SJCRH30 (cell line): ENCODE data around the gene SVEP1. TPM values are rescaled to one million over a fixed set of nuclear protein-coding genes. Genes with fewer than 3 reads are reported as not detected.
A peak's percentile ranks its signal among the peaks of the same experiment; 100 is the strongest.
"Not testable (repeated sequence)": the region's sequence is repeated elsewhere in the genome, so short reads cannot be mapped to it uniquely, and the experiment has no call there.

Source experiments
- DNase-seq, 2 experiments: peaks; one replicate each; pipeline ENCODE4 v3.0.0-alpha.2; 2015 to 2020
- H3K27ac ChIP-seq: fragments of 250-450 bp; sonication (Bioruptor Pico); 2 replicates; pipeline ENCODE4 v1.5.1; 2020; ENCODE audit warnings: mild to moderate bottlenecking, moderate library complexity
- H3K27me3 ChIP-seq: fragments of 250-450 bp; sonication (Bioruptor Pico); 2 replicates; pipeline ENCODE4 v1.5.1; 2020; ENCODE audit warnings: mild to moderate bottlenecking, moderate library complexity
- H3K36me3 ChIP-seq: fragments of 250-450 bp; sonication (Bioruptor Pico); 2 replicates; pipeline ENCODE4 v1.5.1; 2020; ENCODE audit warnings: mild to moderate bottlenecking, moderate library complexity
- H3K4me1 ChIP-seq: fragments of 250-450 bp; sonication (Bioruptor Pico); 2 replicates; pipeline ENCODE4 v1.5.1; 2020; ENCODE audit warnings: mild to moderate bottlenecking, moderate library complexity
- H3K4me3 ChIP-seq: fragments of 250-450 bp; sonication (Bioruptor Pico); 2 replicates; pipeline ENCODE4 v1.5.1; 2020; ENCODE audit warnings: mild to moderate bottlenecking, moderate library complexity
- H3K9me3 ChIP-seq: fragments of 250-450 bp; sonication (Bioruptor Pico); replicated peaks from 2 replicates; pipeline ENCODE4 v1.5.1; 2020; ENCODE audit warnings: mild to moderate bottlenecking, moderate library complexity
- total RNA-seq: library from RNA; depleted of rRNA; stranded (reverse); fragments of >200 nt; shearing (Covaris generic); gene quantifications from 2 replicates; pipeline ENCODE4 v1.2.3, GENCODE V29; 2014

The SVEP1 gene
- total RNA-seq, 1 experiment from 2014 or later: 0.18 TPM

DNA sequence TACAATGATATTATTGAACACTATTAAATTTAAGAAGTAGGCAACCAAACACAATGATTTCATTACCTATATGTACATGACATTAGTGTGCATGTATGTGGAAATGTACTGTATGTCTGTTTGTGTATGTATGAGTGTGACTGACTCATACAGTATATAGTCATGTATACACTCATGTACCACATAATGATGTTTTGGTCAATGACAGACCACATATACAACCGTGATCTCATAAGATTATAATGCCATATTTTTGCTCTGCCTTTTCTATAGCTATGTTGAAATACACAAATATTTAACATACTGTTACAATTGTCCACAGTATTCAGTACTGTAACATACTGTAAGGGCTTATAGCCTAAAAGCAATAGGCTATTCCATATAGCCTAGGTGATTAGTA, 19.7 kb downstream of the SVEP1 start:
- DNase-seq: no peak
- no peaks in the 10 kb centered on the region for H3K4me1 ChIP-seq
- no peaks in the 10 kb centered on the region for H3K36me3 ChIP-seq
- no peak overlapping the region for H3K27ac ChIP-seq
- no peak overlapping the region for H3K4me3 ChIP-seq
- H3K27me3 ChIP-seq: no peaks in the 10 kb centered on the region
- no peaks in the 10 kb centered on the region for H3K9me3 ChIP-seq

DNA sequence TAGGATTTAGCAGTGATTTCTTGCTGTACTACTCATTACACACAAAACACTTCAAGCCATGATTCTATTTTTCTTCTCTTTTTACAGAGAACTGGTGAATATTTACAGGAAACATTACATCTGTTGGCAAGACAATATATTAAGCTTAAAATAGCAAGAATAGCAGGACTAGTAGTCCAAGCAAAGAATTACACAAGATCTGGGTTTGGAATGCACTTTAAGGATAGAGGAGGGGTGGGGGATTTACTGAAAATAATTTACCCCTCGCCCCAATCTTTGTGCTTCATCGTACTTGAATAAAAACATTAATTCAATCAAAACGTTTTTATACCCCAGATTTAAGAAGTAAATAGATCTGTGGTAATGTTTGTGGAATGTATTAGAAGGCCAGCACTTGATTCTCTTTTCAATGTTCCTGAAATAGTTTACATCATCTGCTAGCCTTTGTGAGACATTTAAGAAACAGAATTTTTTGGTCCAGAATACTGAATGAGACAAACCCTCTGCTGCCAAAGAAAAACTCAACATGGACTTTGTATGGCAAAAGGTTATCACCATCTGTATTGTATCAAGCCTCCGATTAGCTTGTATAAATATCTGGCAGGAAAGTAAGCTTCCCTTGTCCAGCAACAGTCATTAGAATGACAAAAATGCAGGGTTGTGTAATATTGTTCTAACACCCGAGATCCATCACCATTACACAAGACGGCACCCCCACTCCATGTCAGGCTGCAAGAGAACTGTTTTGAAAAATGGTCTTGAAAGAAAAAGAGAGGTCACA, 23.8 kb downstream of the SVEP1 start:
- Histone ChIP-seq H3K4me1 (no peaks in the 10 kb centered on the region), H3K36me3 (no peaks in the 10 kb centered on the region), H3K27me3 (no peaks in the 10 kb centered on the region), H3K9me3 (no peaks in the 10 kb centered on the region), H3K27ac (no peak overlapping the region), H3K4me3 (no peak overlapping the region)
- no peak for DNase-seq

- Histone ChIP-seq H3K27ac (no peak overlapping the region), H3K36me3 (no peaks in the 10 kb centered on the region), H3K4me3 (no peak overlapping the region), H3K4me1 (peaks cover 16% of the 10 kb centered on the region; the same call in 1 of the 2 replicates), H3K9me3 (no peaks in the 10 kb centered on the region), H3K27me3 (no peaks in the 10 kb centered on the region)
- no peak for DNase-seq
Observed at GRCh38 chr9:110546411-110546871, 33.1 kb downstream of the SVEP1 start.

DNA sequence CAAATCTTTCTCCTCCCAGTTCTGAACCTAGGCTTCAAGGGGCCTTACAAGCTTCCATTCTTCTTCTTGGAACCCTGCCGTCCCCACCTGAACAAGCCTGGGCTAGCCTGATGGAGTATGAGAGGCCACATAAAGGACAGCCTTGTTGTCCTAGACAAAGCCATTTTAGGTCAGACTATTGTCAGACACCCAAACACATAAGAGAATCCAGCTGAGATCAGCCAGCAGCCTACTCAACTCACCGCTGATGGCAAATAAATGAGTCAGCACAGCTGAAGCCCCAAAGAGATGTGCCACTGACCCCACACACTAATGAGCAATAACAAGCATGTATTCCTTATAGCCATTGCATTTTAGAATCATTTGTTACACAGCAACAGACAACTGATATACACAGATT, 33.8 kb downstream of the SVEP1 start:
- no peaks in the 10 kb centered on the region for H3K9me3 ChIP-seq
- peak; percentile 15 to 34 for DNase-seq
- H3K4me1 ChIP-seq: peaks cover 16% of the 10 kb centered on the region; the same call in 1 of the 2 replicates
- H3K27ac ChIP-seq: no peak overlapping the region
- H3K36me3 ChIP-seq: no peaks in the 10 kb centered on the region
- no peaks in the 10 kb centered on the region for H3K27me3 ChIP-seq
- no peak overlapping the region for H3K4me3 ChIP-seq

GRCh38 chr9:110543631-110544051, 35.9 kb downstream of the SVEP1 start:
- peak; percentile 38 to 65 for DNase-seq
- Histone ChIP-seq H3K27me3 (no peaks in the 10 kb centered on the region), H3K9me3 (no peaks in the 10 kb centered on the region), H3K4me3 (no peak overlapping the region), H3K27ac (no peak overlapping the region), H3K36me3 (no peaks in the 10 kb centered on the region), H3K4me1 (peaks cover 12% of the 10 kb centered on the region)

- DNase-seq: no peak
- H3K36me3 ChIP-seq: no peaks in the 10 kb centered on the region
- no peak overlapping the region for H3K4me3 ChIP-seq
- H3K4me1 ChIP-seq: peaks cover 20% of the 10 kb centered on the region
- no peaks in the 10 kb centered on the region for H3K27me3 ChIP-seq
- H3K27ac ChIP-seq: no peak overlapping the region
- H3K9me3 ChIP-seq: no peaks in the 10 kb centered on the region
Observed at GRCh38 chr9:110541950-110542349, 37.6 kb downstream of the SVEP1 start.

DNA sequence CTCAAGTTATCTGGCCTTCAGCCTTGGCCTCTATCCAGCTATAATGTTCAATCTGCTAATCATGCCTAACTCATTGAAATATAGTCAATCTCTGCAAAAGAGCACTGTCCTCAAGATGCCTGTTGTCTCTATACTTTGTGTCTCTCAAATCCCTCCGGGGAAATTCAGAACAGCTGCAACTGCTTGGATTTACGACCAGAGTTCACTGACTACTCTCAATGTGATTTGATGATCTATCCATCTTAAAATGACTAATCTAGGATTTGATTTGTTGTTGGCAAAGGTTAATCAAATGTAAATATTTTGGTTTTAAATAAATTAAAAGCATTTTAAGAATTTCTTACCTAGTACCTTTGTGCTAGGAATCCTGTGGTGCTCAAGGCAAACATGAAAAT, 40.9 kb downstream of the SVEP1 start:
- Histone ChIP-seq H3K4me3 (no peak overlapping the region), H3K36me3 (no peaks in the 10 kb centered on the region), H3K4me1 (peaks cover 20% of the 10 kb centered on the region), H3K9me3 (no peaks in the 10 kb centered on the region; the same call in 1 of the 2 replicates), H3K27ac (peak overlapping the region; percentile 9; the same call in 1 of the 2 replicates), H3K27me3 (no peaks in the 10 kb centered on the region)
- DNase-seq: peak; percentile 46 to 78

DNA sequence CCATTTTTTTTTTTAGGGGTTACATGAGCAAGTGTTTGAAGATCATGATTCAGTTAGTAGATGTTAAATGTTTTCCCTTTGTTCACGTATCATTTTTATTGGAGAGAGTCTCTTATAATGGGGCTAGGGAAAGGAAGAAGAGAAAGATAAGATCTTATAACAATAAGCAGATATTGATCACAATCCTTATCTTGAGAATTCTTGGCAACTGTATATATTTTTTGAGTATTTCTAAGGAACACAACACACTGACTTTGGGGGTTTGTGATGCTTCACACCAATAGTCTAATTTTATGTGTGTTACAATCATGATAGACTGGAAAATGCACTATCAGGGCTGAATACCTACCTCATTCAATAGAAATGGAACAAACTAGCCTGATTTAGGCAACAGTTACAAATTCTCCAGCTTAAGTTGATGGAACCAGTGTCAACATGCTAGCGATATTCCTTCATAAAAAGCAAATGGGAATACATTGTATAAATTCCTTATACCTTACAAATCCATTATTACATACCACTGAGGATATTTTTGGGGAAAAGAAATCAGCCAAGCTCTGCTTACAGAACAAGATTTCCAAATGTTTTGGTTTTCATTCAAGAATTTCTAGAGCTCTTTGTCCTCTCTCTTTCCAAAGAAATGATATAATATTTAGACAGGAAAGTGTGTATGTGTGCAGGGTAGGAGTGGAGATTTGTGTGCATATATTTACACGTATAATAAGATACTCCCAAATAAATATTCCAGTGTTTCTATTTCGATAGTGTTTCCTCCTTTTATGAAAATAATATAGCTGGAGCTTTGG, 41.5 kb downstream of the SVEP1 start:
- no peaks in the 10 kb centered on the region for H3K36me3 ChIP-seq
- no peak overlapping the region for H3K4me3 ChIP-seq
- no peaks in the 10 kb centered on the region; the same call in 1 of the 2 replicates for H3K9me3 ChIP-seq
- H3K27me3 ChIP-seq: no peaks in the 10 kb centered on the region
- no peak for DNase-seq
- peak overlapping the region; percentile 9; the same call in 1 of the 2 replicates for H3K27ac ChIP-seq
- H3K4me1 ChIP-seq: peaks cover 16% of the 10 kb centered on the region

DNA sequence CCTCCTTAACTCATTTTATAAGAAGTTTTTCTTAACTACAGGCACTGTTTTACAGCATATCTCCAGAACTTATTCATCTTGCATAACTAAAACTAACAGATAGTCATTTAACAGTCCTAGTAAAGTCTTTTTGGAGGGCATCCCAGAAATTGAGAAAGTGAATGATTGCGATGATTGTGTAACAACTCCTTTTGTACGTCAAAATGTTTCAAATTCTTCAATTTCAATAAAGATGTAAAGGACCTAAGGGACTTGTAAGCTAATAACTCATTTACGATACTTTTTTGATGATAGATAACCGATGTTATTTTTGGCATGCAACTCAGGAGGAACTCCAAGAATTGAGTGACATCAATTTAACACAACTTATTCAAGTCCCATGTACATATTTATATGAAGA, 42.7 kb downstream of the SVEP1 start:
- no peaks in the 10 kb centered on the region; the same call in 1 of the 2 replicates for H3K9me3 ChIP-seq
- H3K4me3 ChIP-seq: no peak overlapping the region
- H3K27me3 ChIP-seq: no peaks in the 10 kb centered on the region
- no peak for DNase-seq
- H3K27ac ChIP-seq: no peak overlapping the region
- peaks cover 16% of the 10 kb centered on the region for H3K4me1 ChIP-seq
- H3K36me3 ChIP-seq: no peaks in the 10 kb centered on the region

DNA sequence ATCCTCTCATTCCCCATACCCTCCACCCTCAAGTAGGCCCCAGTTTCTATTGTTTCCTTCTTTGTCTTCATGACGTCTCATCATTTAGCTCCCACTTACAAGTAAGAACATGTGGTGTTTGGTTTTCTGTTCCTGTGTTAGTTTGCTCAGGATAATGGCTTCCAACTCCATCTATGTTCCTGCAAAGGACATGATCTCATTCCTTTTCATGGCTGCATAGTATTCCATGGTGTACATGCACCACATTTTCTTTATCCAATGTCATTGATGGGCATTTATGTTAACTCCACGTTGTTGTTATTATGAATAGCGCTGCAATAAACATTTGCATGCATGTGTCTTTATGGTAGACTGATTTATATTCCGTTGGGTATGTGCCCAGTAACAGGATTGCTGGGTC, 45.4 kb downstream of the SVEP1 start:
- not testable (repeated sequence) for H3K27me3 ChIP-seq, DNase-seq, H3K27ac ChIP-seq, H3K36me3 ChIP-seq, H3K9me3 ChIP-seq, H3K4me3 ChIP-seq
- peaks cover 15% of the 10 kb centered on the region for H3K4me1 ChIP-seq

- Histone ChIP-seq H3K4me3 (no peak overlapping the region), H3K27ac (no peak overlapping the region), H3K4me1 (peaks cover 4% of the 10 kb centered on the region), H3K27me3 (no peaks in the 10 kb centered on the region), H3K36me3 (no peaks in the 10 kb centered on the region), H3K9me3 (no peaks in the 10 kb centered on the region; the same call in 1 of the 2 replicates)
- no peak for DNase-seq
Observed at GRCh38 chr9:110532908-110533665, 46.5 kb downstream of the SVEP1 start.

- no peak for DNase-seq
- Histone ChIP-seq H3K9me3 (no peaks in the 10 kb centered on the region; the same call in 1 of the 2 replicates), H3K36me3 (no peaks in the 10 kb centered on the region), H3K27me3 (no peaks in the 10 kb centered on the region), H3K4me3 (no peak overlapping the region), H3K4me1 (no peaks in the 10 kb centered on the region), H3K27ac (no peak overlapping the region)
Observed at GRCh38 chr9:110531776-110532175, 47.8 kb downstream of the SVEP1 start.

DNA sequence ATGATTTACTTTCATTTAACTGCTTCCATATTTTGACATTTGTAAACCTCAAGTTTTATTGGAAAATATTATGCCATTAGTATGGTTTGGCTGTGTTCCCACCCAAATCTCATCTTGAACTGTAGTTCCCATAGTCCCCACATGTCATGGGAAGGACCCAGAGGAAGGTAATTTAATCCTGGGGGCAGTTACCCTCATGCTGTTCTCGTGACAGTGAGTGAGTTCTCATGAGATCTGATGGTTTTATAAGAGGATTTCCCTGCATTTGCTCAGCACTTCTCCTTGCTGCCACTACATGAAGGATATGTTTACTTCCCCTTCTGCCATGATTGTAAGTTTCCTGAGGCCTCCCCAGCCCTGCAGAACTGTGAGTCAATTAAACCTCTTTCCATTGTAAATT, 48.3 kb downstream of the SVEP1 start:
- H3K36me3 ChIP-seq, H3K4me1 ChIP-seq: not testable (repeated sequence)

GRCh38 chr9:110528645-110529044, 50.9 kb downstream of the SVEP1 start:
- Histone ChIP-seq H3K36me3 (no peaks in the 10 kb centered on the region), H3K4me1 (no peaks in the 10 kb centered on the region), H3K4me3 (no peak overlapping the region), H3K9me3 (no peaks in the 10 kb centered on the region), H3K27me3 (no peaks in the 10 kb centered on the region), H3K27ac (no peak overlapping the region)
- no peak for DNase-seq

More for the DNA sequence above, 48.3 kb downstream of the SVEP1 start:
- peak in 1 of 2 experiments; percentile 12 for DNase-seq
- not testable (repeated sequence) for H3K4me3 ChIP-seq, H3K27me3 ChIP-seq, H3K27ac ChIP-seq, H3K9me3 ChIP-seq
